ENCODE measurements around the gene GAN. TPM values are rescaled to one million over a fixed set of nuclear protein-coding genes. Genes with fewer than 3 reads are reported as not detected.

GAN gene
- total and polyA plus RNA-seq, 9 donors: 1.1 to 11.5 (median 9.0) TPM

- Histone ChIP-seq H3K4me1 (ENCODE audit: insufficient read depth) (no peaks in the 10 kb centered on the region), H3K4me3 (no peak overlapping the region), H3K36me3 (no peaks in the 10 kb centered on the region), H3K9me3 (no peaks in the 10 kb centered on the region), H3K27ac (no peak overlapping the region), H3K27me3 (no peaks in the 10 kb centered on the region)
- TF ChIP-seq POLR2A (IDR thresholded peaks at IDR 0.05) (no peak), EP300 (IDR thresholded peaks at IDR 0.05) (no peak), CTCF (IDR thresholded peaks at IDR 0.05) (no peak)
- intact Hi-C loops (cut with DNase I): no loop called here
- 61 to 78% (median 74%) methylated on average over 1 of the region's 1 CpG for WGBS, 3 donors
- DNase-seq: no peak
Measured at GRCh38 chr16:81371106-81371505, 56.3 kb downstream of the GAN start.

GRCh38 chr16:81374550-81374949 is 59.8 kb downstream of the GAN start:
- Histone ChIP-seq H3K27me3 (no peaks in the 10 kb centered on the region), H3K4me1 (ENCODE audit: insufficient read depth) (no peaks in the 10 kb centered on the region), H3K27ac (no peak overlapping the region), H3K36me3 (peaks cover 4% of the 10 kb centered on the region), H3K4me3 (no peak overlapping the region), H3K9me3 (no peaks in the 10 kb centered on the region)
- TF ChIP-seq POLR2A (IDR thresholded peaks at IDR 0.05): no peak
- intact Hi-C loops (cut with DNase I): no loop called here
- no peak for DNase-seq
- 65 to 80% (median 76%) methylated on average over 3 of the region's 3 CpGs for WGBS, 3 donors

GRCh38 chr16:81376880-81377279 is 62.1 kb downstream of the GAN start:
- DNase-seq: no peak
- peaks cover 4% of the 10 kb centered on the region for H3K36me3 ChIP-seq
- H3K27ac ChIP-seq: no peak overlapping the region
- H3K9me3 ChIP-seq: no peaks in the 10 kb centered on the region
- no peak overlapping the region for H3K4me3 ChIP-seq
- TF ChIP-seq EP300 (IDR thresholded peaks at IDR 0.05) (no peak), POLR2A (IDR thresholded peaks at IDR 0.05) (no peak), CTCF (IDR thresholded peaks at IDR 0.05) (no peak)
- intact Hi-C loops (cut with DNase I): no loop called here
- H3K27me3 ChIP-seq: no peaks in the 10 kb centered on the region
- no peaks in the 10 kb centered on the region for H3K4me1 ChIP-seq (ENCODE audit: insufficient read depth)
- WGBS, 3 donors: 77 to 80% (median 78%) methylated on average over 7 of the region's 7 CpGs

GRCh38 chr16:81378049-81378448 is 63.3 kb downstream of the GAN start:
- intact Hi-C loops (cut with DNase I): no loop called here
- DNase-seq: no peak
- Histone ChIP-seq H3K36me3 (peaks cover 4% of the 10 kb centered on the region), H3K27me3 (no peaks in the 10 kb centered on the region), H3K27ac (no peak overlapping the region), H3K9me3 (no peaks in the 10 kb centered on the region), H3K4me3 (no peak overlapping the region), H3K4me1 (ENCODE audit: insufficient read depth) (no peaks in the 10 kb centered on the region)
- 91 to 97% (median 93%) methylated on average over 4 of the region's 4 CpGs for WGBS, 3 donors
- TF ChIP-seq CTCF (IDR thresholded peaks at IDR 0.05) (no peak), EP300 (IDR thresholded peaks at IDR 0.05) (no peak), POLR2A (IDR thresholded peaks at IDR 0.05) (no peak)

- DNase-seq: no peak
- Histone ChIP-seq H3K36me3 (peaks cover 4% of the 10 kb centered on the region), H3K9me3 (no peaks in the 10 kb centered on the region), H3K4me1 (ENCODE audit: insufficient read depth) (peaks cover 7% of the 10 kb centered on the region), H3K27me3 (no peaks in the 10 kb centered on the region), H3K4me3 (no peak overlapping the region), H3K27ac (no peak overlapping the region)
- TF ChIP-seq POLR2A (IDR thresholded peaks at IDR 0.05) (no peak), EP300 (IDR thresholded peaks at IDR 0.05) (no peak), CTCF (IDR thresholded peaks at IDR 0.05) (no peak)
- 93 to 95% (median 94%) methylated on average over 3 of the region's 3 CpGs for WGBS, 3 donors
- intact Hi-C loops (cut with DNase I): no loop called here
Measured at GRCh38 chr16:81380932-81381331, 66.2 kb downstream of the GAN start.
